Erythroblast (primary cell): Measurements from ENCODE around the gene PIAS3.

Source experiments
- GATA1 ChIP-seq: IDR thresholded peaks from 2 replicates; pipeline ENCODE4 v1.6.1; 2011; ENCODE audit warnings: low read depth, mild to moderate bottlenecking, control low read depth, low read length, moderate library complexity
- POLR2A ChIP-seq: IDR thresholded peaks from 2 replicates; pipeline ENCODE4 v1.6.1; 2011; ENCODE audit warnings: mild to moderate bottlenecking, low read length

GRCh38 chr1:145855426-145855948 lies 3.4 kb downstream of the PIAS3 start:
- TF ChIP-seq GATA1 (no peak), POLR2A (no peak)
